Endothelial cell of umbilical vein (primary cell): Measurements from ENCODE around the gene CMTM7.
"Not testable (repeated sequence)": the region's sequence is repeated elsewhere in the genome, so short reads cannot be mapped to it uniquely, and the experiment has no call there.

Experiments
- POLR2A ChIP-seq: IDR thresholded peaks from 2 replicates; pipeline ENCODE4 v1.6.1; 2012; ENCODE audit warnings: low read depth, mild to moderate bottlenecking, control low read depth, low read length
- TF ChIP-seq, protein P1 (sequence below), 2 donors: IDR thresholded peaks; 1 replicate in 1 of 2; 2 replicates in 1 of 2; pipeline ENCODE4 v1.5.1; 2011; ENCODE audit warnings: low read length in 2 of 2, mild to moderate bottlenecking in 2 of 2, moderate library complexity in 2 of 2, control low read depth in 1 of 2, inconsistent platforms in 1 of 2, low read depth in 1 of 2; ENCODE audit not compliant: insufficient read depth in 1 of 2; ENCODE audit errors: extremely low read depth in 1 of 2

DNA sequence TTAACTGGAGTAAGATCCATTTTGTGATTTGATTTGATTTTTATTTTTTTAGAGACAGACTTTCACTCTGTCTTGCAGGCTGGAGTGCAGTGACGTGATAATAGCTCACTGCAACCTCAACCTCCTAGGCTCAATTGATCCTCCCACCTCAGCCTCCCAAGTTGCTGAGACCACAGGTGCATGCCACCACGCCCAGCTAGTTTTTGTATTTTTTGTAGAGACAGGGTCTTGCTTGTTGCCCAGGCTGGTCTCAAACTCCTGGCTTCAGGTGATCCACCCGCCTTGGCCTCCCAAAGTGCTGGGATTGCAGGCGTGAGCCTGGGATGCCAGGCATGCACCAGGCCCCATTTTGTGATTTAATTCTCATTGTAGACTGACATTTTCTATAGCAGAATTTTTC is 47.8 kb downstream of the CMTM7 start:
- TF ChIP-seq POLR2A = not testable (repeated sequence)
- TF ChIP-seq, protein P1, sequence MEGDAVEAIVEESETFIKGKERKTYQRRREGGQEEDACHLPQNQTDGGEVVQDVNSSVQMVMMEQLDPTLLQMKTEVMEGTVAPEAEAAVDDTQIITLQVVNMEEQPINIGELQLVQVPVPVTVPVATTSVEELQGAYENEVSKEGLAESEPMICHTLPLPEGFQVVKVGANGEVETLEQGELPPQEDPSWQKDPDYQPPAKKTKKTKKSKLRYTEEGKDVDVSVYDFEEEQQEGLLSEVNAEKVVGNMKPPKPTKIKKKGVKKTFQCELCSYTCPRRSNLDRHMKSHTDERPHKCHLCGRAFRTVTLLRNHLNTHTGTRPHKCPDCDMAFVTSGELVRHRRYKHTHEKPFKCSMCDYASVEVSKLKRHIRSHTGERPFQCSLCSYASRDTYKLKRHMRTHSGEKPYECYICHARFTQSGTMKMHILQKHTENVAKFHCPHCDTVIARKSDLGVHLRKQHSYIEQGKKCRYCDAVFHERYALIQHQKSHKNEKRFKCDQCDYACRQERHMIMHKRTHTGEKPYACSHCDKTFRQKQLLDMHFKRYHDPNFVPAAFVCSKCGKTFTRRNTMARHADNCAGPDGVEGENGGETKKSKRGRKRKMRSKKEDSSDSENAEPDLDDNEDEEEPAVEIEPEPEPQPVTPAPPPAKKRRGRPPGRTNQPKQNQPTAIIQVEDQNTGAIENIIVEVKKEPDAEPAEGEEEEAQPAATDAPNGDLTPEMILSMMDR (IDR thresholded peaks at IDR 0.05; ENCODE audit: extremely low read depth in 1 of 2, insufficient read depth in 1 of 2, low read depth in 1 of 2, low read length in 2 of 2) = not testable (repeated sequence)
